IPS-15b (cell line): ENCODE results near the gene SCGB1A1.
A peak's percentile ranks its signal among the peaks of the same experiment; 100 is the strongest.

ENCODE experiments used
- H3K27me3 ChIP-seq: one replicate; pipeline ENCODE4 v1.6.1; 2013; ENCODE audit warnings: low read length; ENCODE audit not compliant: control insufficient read depth, insufficient read depth
- H3K36me3 ChIP-seq: one replicate; pipeline ENCODE4 v1.6.1; 2013; ENCODE audit warnings: low read length; ENCODE audit not compliant: control insufficient read depth, insufficient read depth
- H3K4me1 ChIP-seq: one replicate; pipeline ENCODE4 v1.6.1; 2013; ENCODE audit warnings: mild to moderate bottlenecking, low read length; ENCODE audit not compliant: control insufficient read depth, insufficient read depth
- H3K4me3 ChIP-seq: one replicate; pipeline ENCODE4 v1.5.1; 2013; ENCODE audit warnings: low read depth, low read length
- H3K9ac ChIP-seq: one replicate; pipeline ENCODE4 v1.6.1; 2013; ENCODE audit warnings: low read depth, mild to moderate bottlenecking, low read length
- H3K9me3 ChIP-seq: one replicate; pipeline ENCODE4 v1.6.1; 2013; ENCODE audit warnings: mild to moderate bottlenecking, low read length; ENCODE audit not compliant: control insufficient read depth, insufficient read depth

The SCGB1A1 gene

DNA sequence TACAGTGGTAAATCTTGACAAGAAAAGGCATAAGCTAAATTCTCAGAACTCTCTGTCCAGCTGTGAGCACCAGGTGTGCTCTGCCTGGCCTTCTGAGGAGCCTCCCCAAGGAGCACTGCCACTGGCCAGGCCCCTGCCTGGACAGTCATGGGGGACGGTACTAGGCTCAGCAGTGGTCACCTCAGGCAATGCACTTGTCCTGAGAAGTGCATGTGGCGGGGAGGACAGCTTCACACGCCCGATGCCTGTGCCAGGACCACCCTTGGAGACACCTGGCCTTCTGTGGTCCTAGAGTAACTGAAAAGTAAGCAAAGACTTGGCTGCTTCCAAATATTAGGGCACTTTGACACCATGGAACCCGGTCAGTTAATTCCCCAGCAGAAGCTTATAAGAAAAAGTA, 28.6 kb upstream of the SCGB1A1 start:
- Histone ChIP-seq H3K27me3 (no peaks in the 10 kb centered on the region), H3K9me3 (no peaks in the 10 kb centered on the region), H3K4me1 (peaks cover under 1% of the 10 kb centered on the region), H3K4me3 (no peak overlapping the region), H3K9ac (no peak overlapping the region), H3K36me3 (no peaks in the 10 kb centered on the region)

DNA sequence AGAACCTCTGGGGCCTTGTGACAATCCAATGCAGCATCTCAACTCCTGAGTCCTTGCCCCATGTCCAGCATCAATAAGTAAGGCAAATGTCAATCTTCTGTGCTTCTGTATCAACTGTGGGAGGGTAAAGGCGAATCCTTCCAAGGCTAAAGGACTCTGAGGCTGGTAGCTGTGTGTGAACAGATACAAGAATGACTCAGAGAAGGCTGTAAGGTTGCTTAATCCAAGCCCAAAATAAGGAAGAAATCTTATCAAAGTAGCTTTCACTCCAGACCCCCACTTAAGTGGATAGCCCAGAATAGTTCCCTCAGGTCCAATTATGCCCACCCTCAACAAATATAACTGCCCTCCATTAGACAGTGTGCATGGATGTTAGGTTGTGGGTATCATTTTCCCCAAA, 28.1 kb upstream of the SCGB1A1 start:
- H3K27me3 ChIP-seq: no peaks in the 10 kb centered on the region
- no peak overlapping the region for H3K4me3 ChIP-seq
- H3K9ac ChIP-seq: no peak overlapping the region
- no peaks in the 10 kb centered on the region for H3K9me3 ChIP-seq
- no peaks in the 10 kb centered on the region for H3K36me3 ChIP-seq
- H3K4me1 ChIP-seq: peaks cover 3% of the 10 kb centered on the region

DNA sequence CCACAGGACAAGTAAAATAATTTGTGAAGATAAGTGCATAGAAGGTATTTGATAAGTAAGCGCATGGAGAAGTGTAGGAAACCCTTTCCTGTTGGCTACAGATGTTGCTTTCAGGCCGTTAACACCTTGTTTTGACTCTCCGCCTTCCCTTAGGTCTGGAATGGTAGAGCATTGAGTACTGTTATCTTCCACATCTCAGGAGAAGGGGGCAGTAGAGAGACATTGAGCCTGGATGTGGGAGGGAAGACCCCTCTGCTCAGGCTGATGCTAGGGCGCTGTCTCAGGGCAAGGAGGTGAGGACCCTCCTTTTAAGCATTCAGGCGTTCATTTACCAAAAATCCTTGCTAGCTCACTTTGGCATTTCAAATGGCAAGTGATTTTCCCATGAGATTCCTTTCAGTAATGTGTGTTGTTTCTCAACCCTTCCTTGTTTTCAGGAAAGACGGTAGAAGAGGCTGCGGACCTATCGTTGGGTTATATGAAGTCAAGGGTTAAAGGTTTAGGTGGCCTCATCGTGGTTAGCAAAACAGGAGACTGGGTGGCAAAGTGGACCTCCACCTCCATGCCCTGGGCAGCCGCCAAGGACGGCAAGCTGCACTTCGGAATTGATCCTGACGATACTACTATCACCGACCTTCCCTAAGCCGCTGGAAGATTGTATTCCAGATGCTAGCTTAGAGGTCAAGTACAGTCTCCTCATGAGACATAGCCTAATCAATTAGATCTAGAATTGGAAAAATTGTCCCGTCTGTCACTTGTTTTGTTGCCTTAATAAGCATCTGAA, 27.0 kb upstream of the SCGB1A1 start:
- Histone ChIP-seq H3K4me3 (no peak overlapping the region), H3K27me3 (no peaks in the 10 kb centered on the region), H3K4me1 (peaks cover 7% of the 10 kb centered on the region), H3K9me3 (no peaks in the 10 kb centered on the region), H3K36me3 (no peaks in the 10 kb centered on the region), H3K9ac (no peak overlapping the region)

DNA sequence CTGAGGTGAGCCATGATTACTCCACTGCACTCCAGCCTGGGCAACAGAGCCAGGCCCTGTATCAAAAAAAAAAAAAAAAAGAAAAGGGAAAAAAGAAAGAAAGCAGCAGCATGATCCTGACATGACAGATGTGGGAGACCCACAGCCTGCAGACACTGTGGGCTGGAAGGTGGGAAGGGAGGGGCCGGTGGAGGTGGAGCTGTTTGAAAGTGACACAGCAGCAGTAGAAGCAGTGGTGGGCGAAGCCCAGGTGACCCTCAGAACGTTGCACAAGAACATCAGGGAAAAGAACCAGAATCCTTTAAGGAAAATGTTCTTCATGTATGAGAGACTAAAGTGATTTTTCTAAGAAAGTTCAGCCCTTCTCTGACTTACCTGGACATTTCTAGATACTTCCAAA, 26.3 kb upstream of the SCGB1A1 start:
- H3K4me3 ChIP-seq: no peak overlapping the region
- no peaks in the 10 kb centered on the region for H3K36me3 ChIP-seq
- H3K9ac ChIP-seq: no peak overlapping the region
- peaks cover 7% of the 10 kb centered on the region for H3K4me1 ChIP-seq
- H3K27me3 ChIP-seq: no peaks in the 10 kb centered on the region
- no peaks in the 10 kb centered on the region for H3K9me3 ChIP-seq

DNA sequence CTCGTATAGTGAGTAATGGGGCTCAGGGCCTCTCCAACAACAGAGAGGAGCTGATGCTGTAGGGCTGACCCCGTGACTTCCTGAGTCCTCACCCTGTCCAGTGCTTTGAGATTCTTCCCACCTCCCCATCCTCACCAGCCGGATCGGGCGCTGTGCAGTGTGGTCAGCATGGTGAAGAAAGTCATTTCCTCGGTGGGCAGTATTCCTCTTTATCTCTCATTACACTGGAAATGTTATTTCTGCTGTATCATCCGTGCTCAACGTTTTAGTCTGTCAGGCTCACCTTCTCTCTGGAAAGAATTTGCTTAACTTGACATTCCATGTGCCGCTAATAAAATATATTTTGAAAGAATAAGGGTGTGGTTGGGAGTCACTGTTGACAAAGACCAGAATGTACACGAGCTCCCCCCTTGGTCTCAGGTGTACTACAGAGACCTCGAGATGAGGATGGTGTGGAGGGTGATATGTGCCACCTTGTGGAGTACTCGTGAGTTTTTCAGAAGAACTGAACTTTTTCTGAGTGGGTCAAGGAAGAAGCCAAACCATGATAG, 25.7 kb upstream of the SCGB1A1 start:
- Histone ChIP-seq H3K27me3 (no peaks in the 10 kb centered on the region), H3K4me1 (peaks cover 7% of the 10 kb centered on the region), H3K4me3 (no peak overlapping the region), H3K36me3 (no peaks in the 10 kb centered on the region), H3K9me3 (no peaks in the 10 kb centered on the region), H3K9ac (no peak overlapping the region)

DNA sequence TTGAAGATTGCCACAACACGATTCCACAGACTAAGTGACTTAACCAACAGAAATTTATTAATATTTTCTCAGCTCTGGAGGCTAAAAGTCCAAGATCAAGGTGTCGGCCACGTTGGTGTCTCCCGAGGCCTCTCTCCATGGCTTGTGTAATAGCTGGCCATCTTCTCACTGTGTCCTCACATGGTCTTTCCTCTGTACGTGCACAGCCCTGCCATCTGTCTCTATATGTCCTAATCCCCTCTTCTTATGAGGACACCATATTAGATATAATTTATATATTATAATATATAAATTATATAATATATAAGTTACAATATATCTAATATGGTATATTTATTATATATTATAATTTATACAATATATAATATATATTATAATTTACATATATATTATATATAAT, 25.1 kb upstream of the SCGB1A1 start:
- Histone ChIP-seq H3K4me1 (peaks cover 9% of the 10 kb centered on the region), H3K9ac (no peak overlapping the region), H3K27me3 (no peaks in the 10 kb centered on the region), H3K4me3 (no peak overlapping the region), H3K36me3 (no peaks in the 10 kb centered on the region), H3K9me3 (no peaks in the 10 kb centered on the region)

DNA sequence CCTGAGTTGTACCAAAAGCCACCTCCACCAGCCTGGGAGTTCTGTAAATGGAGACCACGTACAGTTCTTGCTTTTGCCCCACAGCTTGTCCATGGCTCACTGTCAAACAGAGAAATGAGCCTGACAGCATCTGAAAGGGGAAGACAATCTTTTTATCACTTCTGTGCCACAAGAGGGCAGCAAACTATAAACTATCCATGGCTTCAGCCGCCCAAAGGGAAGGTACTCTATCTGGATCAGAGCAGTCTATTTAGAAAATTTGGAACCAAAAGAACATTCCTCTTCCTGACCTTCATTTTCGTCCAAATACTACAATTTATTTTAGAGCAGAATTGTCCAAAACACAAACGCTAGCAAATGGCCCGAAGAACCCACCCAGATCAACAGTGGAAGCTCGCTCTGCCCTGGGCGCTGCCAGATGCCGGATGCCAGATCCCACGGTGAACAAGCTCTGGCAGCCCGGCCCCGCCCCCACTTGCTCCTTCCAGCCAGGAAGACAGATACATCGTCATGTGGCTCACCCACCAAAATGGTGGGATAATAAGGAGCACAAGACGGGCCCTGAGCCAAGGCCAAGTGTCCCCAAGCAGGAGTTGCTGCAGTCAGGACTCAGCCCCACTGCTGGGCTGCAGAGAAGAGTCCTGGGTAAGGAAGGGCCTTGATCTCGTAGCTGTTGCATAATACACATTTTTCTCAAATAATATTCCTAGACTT, 23.9 kb upstream of the SCGB1A1 start:
- Histone ChIP-seq H3K4me1 (peaks cover 9% of the 10 kb centered on the region), H3K9ac (no peak overlapping the region), H3K36me3 (no peaks in the 10 kb centered on the region), H3K27me3 (no peaks in the 10 kb centered on the region), H3K9me3 (no peaks in the 10 kb centered on the region), H3K4me3 (peak overlapping the region; percentile 11)

DNA sequence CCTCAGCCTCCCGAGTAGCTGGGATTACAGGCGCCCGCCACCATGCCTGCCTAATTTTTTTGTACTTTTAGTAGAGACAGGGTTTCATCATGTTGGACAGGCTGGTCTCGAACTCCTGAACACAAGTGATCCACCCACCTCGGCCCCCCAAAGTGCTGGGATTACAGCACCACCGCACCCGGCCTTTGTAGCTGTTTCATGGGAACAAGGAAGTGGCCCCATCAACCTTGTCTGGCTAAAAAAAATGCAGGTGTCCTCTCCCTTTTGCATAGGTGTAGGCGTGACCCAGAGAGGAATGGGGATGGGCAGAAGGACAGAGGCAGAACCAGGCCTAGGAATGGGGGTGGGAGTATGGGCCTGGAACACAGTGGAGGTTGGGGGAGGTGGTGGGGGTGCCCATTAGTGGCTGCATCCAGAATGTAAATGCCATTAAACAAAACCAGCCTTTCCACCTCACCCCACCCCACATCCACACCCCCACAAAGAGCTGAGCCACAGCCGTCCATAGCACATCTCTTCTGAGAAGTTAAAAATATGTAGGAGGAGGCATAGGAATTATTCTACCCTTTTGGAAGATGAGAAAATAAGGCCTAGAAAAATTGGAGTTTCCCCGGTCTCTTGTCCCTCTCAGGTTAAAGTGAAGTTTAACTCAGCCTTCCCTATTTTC, 22.8 kb upstream of the SCGB1A1 start:
- Histone ChIP-seq H3K4me3 (no peak overlapping the region), H3K9me3 (no peaks in the 10 kb centered on the region), H3K36me3 (no peaks in the 10 kb centered on the region), H3K27me3 (no peaks in the 10 kb centered on the region), H3K9ac (no peak overlapping the region), H3K4me1 (peaks cover 9% of the 10 kb centered on the region)

DNA sequence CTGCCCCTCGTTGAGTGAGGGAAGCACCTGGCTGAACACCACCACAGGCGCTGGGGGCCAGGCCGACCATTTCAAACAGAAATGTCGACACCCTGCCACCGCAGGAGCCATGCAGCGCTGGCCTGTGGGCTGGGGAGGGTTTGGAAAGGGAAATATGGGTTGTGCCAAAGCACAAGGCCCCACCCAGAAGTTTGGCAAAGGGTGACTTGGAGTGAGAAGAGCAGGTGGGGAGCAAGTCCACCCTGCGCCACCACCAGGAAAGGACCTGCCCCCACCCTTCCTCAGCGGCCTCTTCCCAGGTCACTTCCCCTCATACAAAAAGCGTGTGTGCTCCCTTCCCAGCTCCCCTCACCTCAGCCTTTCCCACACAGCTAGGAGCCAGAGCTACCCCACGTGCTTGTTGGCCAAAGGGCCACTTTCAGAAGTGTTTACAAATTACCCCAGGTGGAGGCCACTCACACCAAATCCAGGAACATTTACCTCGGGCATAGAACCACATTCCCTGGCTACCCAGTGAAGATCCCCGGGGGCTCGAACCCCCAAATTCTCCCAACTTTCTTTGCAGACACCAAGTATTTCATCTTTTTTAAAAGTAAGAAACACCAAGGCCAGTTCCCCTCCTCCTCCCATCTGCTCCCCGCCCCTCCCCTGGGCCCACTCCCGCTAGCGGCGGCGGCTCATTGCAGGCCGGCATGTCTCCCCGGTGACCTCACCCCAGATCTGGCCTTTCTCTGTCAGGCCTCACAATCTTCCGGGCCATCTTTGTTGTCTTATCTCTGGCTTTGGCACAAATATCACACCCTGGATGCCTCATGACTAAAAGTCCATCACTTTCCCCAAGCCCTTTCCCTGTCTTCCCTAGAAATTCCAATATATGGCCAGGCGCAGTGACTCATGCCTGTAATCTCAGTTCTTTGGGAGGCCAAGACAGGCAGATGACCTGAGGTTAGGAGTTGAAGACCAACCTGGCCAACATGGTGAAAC, 20.5 kb upstream of the SCGB1A1 start:
- peaks cover 12% of the 10 kb centered on the region for H3K4me1 ChIP-seq
- H3K9ac ChIP-seq: no peak overlapping the region
- H3K36me3 ChIP-seq: no peaks in the 10 kb centered on the region
- H3K4me3 ChIP-seq: no peak overlapping the region
- H3K9me3 ChIP-seq: no peaks in the 10 kb centered on the region
- no peaks in the 10 kb centered on the region for H3K27me3 ChIP-seq

DNA sequence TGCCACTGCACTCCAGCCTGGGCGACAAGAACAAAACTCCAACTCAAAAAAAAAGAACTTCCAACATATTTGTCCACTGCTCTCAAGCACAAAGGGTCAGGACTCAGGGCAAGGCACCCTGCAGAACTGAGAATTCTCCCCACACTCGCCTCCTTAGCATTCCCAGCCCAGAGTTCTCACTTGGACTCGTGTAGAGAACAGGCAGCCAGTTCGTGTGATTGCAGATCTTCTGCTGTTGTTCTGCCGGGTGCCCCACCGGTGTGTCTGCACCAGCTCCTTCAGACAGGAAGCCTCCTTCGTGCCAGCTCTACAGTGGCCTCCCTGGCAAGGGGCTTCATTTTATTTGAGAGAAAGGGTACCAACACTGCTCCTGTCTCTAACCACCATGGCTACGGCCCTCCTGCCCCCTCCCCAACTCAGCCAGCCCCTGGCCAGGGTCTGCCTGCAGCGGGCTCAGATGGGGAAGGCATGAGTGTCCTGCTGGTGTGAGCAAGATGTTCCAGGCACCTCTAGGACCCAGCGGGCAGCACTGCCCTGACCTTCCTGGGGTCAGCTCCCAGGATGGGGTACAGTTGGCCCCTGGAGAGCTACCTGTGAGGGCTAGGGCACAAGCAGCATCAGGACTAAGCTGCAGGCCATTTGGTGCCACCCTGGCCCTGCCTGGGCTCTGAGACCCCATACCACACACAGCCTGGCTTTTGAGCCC, 19.5 kb upstream of the SCGB1A1 start:
- Histone ChIP-seq H3K36me3 (no peaks in the 10 kb centered on the region), H3K9ac (no peak overlapping the region), H3K4me1 (peaks cover 12% of the 10 kb centered on the region), H3K4me3 (no peak overlapping the region), H3K27me3 (no peaks in the 10 kb centered on the region), H3K9me3 (no peaks in the 10 kb centered on the region)
